Caki2 (cell line): ENCODE measurements around the gene NEURL1. TPM values are rescaled to one million over a fixed set of nuclear protein-coding genes. Genes with fewer than 3 reads are reported as not detected.
A peak's percentile ranks its signal among the peaks of the same experiment; 100 is the strongest.
"Not testable (repeated sequence)": the region's sequence is repeated elsewhere in the genome, so short reads cannot be mapped to it uniquely, and the experiment has no call there.

Source experiments
- DNase-seq: peaks from one replicate; pipeline ENCODE4 v3.0.0-alpha.2; 2015; ENCODE audit warnings: low read depth
- in situ Hi-C: cut with HindIII; loops from 2 replicates; pipeline ENCODE4 v1.10.0; 2016; ENCODE audit warnings: low sequenced_read_pairs, low pct_unique_long_range_greater_than_20kb, mixed read lengths
- total RNA-seq: library from RNA; depleted of rRNA; stranded (reverse); fragments of >200 nt; shearing (Covaris generic); gene quantifications from 2 replicates; pipeline ENCODE4 v1.2.3, GENCODE V29; 2014; ENCODE audit warnings: low replicate concordance

NEURL1 gene
- total RNA-seq, 1 experiment from 2014 or later, result not detected

DNA sequence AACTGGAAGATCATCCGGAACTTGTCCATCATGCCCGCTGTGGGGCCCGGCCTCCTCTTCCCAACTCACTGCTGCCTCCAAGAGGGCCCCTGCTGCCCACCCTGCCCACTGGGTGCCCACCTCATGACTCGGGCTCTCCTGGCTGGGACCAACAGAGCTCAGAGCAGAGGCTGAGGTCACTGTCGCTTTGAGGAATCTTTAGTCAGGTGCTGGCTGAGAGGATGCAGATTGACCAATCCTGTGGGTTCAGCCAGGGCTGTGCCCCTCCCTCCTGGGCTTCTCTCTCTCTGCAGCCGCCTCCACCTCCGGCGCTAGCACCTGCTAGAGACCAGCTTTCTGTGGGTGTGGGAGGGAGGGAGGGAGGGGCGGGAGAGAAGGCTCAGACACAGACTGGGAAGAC is 34.8 kb upstream of the NEURL1 start, which contains the start of gene CALHM1:
CALHM1 (minus strand) TSS at position 181 of the 400 bp plus-strand sequence; CDS start at position 32, 149 bp downstream.
- no peak for DNase-seq
- in situ Hi-C loops, result no loop called here

DNA sequence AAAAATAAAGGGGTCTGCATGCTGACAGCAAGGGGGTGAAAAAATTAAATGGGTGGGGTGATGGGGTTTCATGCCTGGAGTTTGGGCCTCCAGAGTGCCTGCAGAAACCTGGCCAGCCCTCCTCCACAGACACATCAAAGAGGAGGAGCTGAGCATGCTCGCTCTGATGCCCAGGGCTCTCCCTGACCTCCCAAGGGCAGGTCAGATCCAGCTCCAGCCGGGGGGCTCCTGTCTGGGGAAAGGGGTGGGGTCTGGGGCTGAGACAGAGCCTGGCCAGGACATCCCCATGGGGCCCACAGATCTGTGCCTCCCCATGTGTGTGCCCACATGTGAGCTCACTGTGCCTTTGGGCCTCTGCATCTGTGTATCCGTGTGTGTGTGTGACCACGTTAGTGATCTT is 33.9 kb upstream of the NEURL1 start:
- in situ Hi-C loops, result no loop called here
- no peak for DNase-seq

DNA sequence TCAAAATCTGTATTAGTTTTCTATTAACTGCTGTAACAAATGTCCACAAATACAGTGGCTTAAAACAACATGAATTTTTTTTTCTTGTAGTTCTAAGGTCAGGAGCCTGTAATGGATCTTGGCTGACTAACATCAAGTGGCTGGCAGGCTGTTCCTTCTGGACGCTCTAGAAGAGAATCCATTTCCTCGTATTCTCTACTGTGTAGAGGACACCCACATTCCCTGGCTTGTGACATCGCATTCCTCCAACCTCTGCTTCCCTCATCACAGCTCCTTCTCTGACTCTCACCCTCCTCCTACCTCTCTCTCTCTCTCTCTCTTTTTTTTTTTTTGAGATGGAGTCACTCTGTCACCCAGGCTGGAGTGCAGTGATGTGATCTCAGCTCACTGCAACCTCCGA is 30.0 kb upstream of the NEURL1 start:
- in situ Hi-C loops, result no loop called here
- DNase-seq, result peak; percentile 68

DNA sequence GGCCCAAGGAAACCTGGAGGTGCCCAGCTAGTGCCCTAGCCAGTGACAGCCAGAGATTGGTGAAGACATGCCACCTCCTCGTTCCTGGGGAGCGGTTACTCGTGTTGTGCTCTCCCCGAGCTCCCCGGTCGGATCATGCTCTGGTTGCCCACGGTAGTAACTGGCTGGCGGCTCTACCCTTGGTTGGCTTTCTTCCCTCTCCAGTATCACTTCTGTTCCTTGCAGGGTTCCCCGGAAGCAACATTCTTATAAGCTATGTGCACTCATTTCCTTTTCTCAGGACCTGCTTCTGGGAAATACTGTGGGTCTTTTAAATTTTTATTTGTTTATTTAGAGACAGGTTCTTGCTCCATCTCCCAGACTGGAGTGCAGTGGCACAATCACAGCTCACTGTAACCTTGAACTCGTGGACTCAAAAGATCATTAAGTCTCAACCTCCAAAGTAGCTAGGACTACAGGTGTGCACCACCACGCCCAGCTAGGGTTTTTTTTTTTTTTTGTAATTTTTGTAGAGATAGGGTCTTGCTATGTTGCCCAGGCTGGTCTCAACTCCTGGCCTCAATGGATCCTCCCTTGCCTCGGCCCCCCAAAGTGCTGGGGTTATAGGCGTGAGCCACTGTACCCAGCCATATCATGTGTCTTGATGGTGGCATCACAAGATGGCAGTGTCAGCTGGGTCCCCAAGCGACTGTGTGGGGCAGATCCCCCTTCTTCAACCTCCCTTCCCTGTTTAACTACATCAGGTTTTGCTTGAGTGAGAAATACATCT is 27.9 kb upstream of the NEURL1 start:
- in situ Hi-C loops, result no loop called here
- DNase-seq, result no peak

DNA sequence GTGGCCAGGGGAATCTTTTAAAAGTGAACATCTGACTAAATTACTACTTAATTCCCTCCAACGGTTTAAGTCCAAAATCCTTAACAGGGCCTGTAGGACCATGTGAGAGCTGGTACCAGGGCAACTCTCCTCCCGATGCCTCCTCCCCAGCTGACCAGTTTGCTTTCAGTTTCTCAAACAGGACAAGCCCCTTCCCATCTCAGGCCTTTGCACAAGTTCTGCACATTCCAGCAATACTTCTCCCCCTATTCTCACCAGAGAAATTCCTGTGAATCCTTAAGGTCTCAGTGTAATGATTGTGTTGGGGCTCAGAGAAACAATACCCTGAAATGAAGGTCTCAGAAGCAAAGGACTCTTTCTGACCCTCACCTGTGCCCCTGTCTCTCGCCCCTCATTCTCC is 26.8 kb upstream of the NEURL1 start:
- in situ Hi-C loops, result no loop called here
- no peak for DNase-seq

DNA sequence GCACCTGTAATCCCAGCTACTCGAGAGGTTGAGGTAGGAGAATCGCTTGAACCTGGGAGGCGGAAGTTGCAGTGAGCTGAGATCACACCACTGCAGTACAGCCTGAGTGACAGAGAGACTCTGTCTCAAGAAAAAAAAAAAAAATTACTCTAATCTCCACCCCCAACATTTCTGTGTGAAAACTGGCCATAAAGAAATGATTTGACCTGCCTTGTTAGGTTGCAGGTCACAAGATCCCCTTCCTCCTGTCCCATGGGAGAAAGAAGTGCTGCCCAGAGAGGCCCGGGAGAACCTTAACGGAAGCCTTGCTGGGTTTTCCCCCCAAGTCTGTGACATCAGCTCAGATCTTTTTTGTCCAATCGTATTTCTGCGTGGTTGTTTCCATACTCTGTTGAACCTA is 26.1 kb upstream of the NEURL1 start:
- in situ Hi-C loops, result no loop called here
- DNase-seq, result no peak

DNA sequence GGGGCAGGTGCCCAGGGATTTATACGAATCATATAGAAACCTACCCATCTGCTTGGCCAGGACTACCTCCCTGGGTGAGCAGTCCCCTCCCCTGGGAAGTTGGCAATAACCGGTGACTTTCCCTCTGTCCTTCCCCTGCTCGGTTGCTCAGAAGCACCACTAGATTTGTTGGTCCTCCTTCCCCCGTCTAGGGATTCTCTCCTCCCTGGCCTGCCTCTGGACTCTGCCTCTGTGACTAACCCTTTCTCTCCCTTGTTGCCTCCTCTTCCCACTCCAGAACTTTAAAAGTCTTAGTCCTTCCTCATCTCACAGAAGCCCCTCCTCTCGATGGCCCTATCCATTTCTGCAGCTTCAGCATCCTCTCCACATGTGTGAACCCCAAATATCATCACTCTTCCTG is 24.3 kb upstream of the NEURL1 start:
- no peak for DNase-seq
- in situ Hi-C loops, result no loop called here

DNA sequence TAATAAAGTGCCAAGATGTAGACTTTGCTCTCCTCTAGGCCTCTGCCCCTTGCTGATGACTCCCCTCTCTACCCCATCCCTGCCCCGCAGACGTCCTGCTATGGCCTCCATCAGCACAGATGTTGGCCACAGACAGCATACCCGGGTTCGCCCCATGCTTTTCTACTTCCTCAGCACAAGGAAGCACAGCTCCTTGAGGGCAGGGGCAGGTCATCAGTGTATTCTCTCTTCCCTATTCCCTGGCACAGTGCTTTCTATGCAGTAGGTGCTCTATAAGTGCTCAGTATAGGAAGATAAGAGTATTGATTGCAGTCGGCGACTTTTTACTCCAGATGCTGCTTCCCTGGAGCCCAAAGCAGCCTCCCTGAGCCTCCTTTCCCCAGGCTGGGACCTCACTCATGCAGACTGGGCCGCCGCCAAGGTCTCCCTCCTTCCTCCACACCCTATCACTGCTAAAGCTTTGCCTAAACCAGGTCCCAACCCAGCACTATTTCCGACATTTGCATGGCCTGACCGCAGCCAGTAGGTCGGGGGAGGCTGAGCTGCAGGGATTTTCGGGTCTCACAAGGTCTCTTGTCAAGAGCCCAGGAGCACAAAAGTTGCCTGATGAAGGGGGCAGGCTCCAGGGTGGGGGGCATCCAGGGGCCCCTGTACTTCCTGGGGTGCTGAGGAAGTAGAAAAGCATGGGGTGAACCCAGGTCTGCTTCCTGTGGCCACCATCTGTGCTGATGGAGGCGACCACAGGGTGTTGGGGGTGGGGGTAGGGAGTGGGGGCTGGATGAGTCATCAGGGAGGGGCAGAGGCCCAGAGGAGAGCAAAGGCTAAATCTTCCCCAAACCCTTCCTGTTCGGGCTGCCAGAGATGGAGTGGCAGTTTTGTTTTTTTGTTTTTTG is 22.5 kb upstream of the NEURL1 start:
- in situ Hi-C loops, result no loop called here
- no peak for DNase-seq

DNA sequence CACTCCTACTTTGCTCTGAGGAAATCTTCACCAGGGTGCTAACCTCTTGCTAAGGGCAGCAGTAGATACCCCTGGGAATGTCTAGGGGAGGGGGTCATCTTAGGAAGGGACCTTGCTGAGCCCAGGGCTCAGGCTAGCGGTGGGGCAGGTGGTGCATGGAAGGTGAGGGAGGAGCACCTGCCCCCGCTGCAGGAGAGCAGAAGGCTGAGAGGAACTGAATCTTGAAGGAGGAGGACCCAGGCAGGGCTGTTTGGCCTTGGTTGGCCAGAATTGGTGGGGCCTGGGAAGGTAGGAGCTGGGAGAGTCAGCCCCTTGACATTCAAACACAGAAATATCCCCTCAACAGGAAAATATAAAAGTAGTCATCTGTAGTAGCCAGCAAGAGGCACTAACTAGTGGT is 21.5 kb upstream of the NEURL1 start:
- no peak for DNase-seq
- in situ Hi-C loops, result no loop called here

DNA sequence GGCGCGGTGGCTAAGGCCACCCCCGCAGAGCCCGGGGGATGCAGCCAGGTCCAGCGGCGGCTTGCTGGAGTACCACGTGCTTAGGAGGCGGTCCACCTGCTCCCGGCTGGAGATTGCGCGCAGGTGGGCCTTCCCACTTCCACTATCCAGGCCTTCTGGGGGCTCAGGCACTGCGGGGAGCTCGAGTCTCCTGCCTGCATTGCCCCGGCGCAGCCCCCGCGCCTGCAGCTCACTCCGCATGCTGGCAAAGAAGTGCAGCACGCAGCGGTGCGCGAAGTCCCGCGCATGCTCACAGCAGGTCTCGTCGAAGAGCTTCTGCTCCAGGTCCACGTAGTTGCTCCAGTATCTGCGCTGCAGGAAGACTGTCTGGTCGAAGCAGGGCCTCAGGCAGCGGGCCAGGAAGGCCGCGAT is 20.2 kb upstream of the NEURL1 start:
- DNase-seq, result no peak
- in situ Hi-C loops, result no loop called here

DNA sequence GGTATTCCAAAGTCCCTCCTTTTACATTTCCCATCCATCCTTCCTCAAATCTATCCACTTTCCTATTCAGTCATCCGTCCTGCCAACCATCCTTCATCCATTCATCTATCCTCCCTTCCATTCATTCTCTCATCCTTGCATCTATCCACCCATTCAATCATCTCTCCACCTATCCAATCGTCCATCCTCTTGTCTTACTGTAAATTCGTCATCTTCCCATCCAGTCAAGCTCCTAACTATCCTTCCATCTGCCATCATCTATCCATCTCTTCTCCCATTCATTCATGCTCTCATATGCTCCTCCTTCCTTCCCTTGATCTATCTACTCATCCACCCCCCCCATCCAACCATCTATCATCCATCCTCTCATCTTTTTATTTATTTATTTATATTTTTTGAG is 19.4 kb upstream of the NEURL1 start:
- in situ Hi-C loops, result no loop called here
- no peak for DNase-seq

DNA sequence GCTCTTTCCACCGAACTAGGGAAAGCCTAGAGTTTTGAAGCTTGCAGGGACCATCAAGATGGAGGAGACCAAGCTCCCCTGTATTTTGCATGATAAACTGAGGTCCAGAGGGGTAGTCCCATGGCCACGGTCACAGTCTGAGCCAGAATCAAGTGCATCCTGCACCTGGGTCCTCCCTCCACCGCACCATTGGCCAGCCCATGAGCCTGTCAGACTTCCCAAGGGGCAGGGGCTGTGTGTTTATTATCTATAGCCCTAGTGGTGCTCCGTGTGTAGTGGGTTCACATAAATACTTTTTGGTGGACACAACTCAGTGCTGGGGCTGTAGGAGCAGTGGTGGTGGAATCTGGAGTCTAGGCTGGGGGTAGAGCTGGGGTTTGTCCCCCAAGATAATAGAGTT is 18.1 kb upstream of the NEURL1 start:
- in situ Hi-C loops, result no loop called here
- DNase-seq, result no peak

DNA sequence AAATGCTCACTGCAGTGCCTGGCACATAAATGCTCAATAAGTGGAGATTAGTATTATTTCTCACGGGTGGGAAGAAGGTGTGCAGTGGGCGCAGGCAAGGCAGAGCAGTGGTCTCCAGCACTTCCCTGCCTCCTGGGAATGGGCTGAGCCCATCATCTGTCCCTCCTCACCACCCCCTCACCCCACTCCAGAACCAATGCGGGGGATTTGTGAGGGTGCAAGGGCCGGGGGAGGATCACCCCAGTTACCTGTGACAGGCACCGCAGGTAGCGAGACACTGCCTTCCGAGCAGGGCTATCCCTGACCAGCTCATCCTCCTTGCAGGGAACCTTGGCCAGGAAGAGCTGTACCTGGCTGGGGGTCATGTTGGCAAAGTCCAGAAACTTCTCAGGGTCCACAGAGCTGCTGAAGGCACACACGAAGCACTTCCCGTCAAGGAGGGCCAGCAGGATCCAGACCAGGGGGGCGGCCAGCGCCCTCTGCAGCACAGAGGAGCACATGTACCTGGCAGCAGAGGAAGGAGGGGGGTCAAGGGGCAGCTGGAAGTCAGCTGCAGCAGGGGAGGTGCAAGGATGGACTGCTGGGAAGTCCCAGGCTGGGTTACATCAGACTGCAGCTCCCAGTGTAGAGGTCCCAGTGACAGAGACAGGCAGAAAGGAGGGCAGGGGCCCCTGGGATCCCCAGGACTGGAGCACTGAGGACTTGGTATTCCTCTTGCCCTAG is 17.3 kb upstream of the NEURL1 start:
- in situ Hi-C loops, result no loop called here
- no peak for DNase-seq

DNA sequence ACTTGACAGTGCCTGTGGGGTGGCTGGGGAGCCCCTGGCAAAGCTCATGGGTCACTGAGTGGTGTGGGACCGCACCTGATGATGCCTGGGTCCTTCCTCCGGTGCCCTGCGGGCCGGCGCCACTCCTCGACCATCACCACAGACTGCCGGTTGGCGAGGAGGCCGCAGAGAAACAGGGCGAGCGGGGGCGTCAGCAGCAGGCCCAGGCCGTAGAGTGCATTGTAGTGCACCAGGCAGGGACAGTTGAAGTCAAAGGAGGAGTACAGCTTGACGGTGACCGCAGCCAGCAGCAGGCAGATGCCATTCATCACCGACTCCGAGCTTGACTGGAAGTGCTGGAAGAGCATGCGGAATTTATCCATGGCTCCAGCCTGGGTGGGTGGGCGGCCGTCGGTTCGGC is 14.8 kb upstream of the NEURL1 start:
- in situ Hi-C loops, result no loop called here
- DNase-seq, result no peak

DNA sequence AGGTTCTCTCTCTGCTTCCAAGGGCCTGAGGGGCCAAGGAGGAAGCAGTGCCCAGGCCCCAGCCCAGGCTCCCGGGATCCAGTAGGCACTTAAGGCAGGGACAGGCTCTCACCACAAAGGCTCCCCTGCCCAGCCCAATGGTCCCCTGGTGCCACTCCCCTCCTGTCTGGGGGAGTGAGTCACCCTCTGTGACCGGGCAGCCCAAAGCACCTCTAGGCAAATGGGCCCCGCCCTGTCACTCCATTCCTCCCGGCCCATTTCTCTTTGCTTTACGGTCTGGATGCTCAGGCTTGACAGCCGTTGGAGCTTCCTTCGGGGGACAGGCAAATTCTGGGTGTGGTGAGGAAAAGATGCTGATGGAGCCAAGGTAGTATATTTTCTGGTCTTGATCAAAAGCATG is 14.4 kb upstream of the NEURL1 start, which contains the start of gene CALHM3:
CALHM3 (minus strand) TSS at position 106 of the 400 bp plus-strand sequence. CDS start 208 bp downstream, outside the sequence.
- peak; percentile 30 for DNase-seq
- in situ Hi-C loops, result no loop called here

DNA sequence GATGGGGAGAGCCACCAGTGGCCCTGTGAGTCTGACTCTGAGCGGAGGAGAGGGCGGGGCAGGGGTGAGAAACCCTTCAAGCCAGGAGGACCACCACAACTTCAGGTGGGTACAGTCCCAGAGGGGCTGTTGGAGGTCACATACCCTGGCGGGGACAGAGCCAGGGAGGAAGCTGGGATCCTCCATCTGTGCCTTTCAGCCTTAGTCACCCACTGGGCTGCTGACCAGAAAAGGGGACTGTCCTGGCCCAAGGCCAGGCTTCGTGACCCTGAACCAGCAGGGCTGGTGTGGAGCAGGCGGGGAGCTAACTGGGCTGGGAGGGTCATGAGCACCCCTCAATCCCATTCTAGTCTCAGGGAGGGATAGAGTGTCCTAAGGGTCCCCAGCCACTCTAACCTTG is 13.0 kb upstream of the NEURL1 start:
- DNase-seq, result no peak
- in situ Hi-C loops, result no loop called here

DNA sequence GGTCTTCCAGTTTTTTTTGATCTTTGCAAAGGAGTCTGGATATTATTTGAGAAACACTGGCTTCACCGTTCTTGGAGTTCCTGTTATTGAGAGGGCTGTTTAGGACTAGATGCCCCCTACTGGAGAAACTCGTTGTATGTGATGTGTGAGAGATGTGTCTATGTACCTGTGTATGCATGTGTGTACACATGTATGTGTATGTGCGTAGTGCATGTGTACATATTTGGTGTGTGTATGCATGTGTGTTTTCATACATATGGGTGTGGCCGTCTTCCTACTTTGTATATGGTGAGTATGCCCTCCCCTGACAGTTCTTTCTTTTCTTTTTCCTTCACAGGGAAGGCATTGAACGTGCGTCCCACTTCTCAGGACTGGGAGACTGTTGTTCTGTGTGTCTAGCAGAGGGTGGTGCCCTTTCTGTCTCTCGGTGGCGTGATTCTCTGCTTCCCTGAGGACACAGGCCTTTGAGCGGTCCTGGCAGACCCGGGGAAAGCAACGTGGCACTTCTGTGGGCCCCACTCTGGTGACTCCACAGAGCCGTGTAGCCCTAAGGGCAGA is 11.5 kb upstream of the NEURL1 start:
- in situ Hi-C loops, result no loop called here
- DNase-seq, result peak; percentile 23

DNA sequence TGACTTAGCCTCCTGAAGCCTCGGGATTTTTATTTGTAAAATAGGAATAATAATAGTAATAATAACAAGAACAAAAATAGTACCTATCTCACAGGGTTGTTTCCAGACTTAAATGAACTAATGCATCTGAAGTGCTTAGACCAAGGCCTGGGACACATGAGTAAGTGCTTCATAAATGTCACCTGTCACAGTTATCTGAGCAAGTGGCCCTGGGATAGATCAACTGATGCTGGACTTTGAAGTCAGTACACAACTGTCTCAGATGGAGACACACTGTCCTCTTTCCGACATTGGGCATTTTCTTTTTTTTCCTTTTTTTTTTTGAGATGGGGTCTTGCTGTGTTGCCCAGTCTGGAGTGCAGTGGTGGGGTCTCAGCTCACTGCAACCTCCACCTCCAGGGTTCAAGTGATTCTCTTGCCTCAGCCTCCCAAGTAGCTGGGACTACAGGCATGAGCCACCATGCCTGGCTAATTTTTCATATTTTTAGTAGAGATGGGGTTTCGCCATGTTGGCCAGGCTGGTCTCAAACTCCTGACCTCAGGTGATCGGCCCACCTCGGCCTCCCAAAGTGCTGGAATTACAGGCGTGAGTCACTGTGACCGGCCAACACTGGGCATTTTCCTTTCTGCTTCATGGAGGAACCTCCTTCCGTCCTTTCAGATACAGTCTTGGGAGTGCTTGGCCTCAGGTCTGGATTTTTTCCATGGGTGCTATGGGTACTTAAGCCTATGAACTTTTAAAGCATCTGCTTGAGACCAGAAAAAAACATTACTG is 6.7 kb upstream of the NEURL1 start:
- in situ Hi-C loops, DNase-seq: not testable (repeated sequence)
